Frontal cortex (tissue), 4 donors: ENCODE measurements around the gene CACYBP. TPM values are rescaled to one million over a fixed set of nuclear protein-coding genes. Genes with fewer than 3 reads are reported as not detected.

Source experiments
- DNase-seq, 2 donors: peaks; one replicate each; pipeline ENCODE4 v3.0.0; 2012; ENCODE audit warnings: low spot score in 2 of 2
- FAIRE-seq: peaks from 2 replicates; lab custom pipeline; 2012; peaks lifted over from hg19 to GRCh38; lab: Jason Lieb, UNC
- total RNA-seq: library from RNA; depleted of rRNA; stranded (reverse); fragments of >200 nt; gene quantifications from one replicate; pipeline ENCODE4 v1.2.3, GENCODE V29; 2014
- donor health status: control.
- donor health status: control.
- donor health status: control.

The CACYBP gene
- total RNA-seq = 182 TPM

GRCh38 chr1:174999936-175000696 lies at the start of gene CACYBP:
CACYBP (plus strand) TSS chr1:174999947; CDS start chr1:175000181, 234 bp downstream.
- peak in 1 of 2 donors; percentile 94 for DNase-seq
- no peak for FAIRE-seq

GRCh38 chr1:174953285-174954072 lies 46.3 kb upstream of the CACYBP start:
- FAIRE-seq (no peak), DNase-seq (no peak)

GRCh38 chr1:174954073-174954460 lies 45.7 kb upstream of the CACYBP start:
- FAIRE-seq = no peak

GRCh38 chr1:174954671-174955669 lies 44.8 kb upstream of the CACYBP start:
- no peak for FAIRE-seq
- no peak for DNase-seq

More at GRCh38 chr1:174954073-174954460, 45.7 kb upstream of the CACYBP start:
- no peak for DNase-seq

GRCh38 chr1:174956086-174956485 lies 43.7 kb upstream of the CACYBP start:
- FAIRE-seq = no peak
- no peak for DNase-seq

GRCh38 chr1:174956976-174957375 lies 42.8 kb upstream of the CACYBP start:
- FAIRE-seq (no peak), DNase-seq (no peak)

- DNase-seq (no peak), FAIRE-seq (no peak)
Observed at GRCh38 chr1:174957829-174958228, 41.9 kb upstream of the CACYBP start.

GRCh38 chr1:174958396-174958795 lies 41.4 kb upstream of the CACYBP start:
- DNase-seq (no peak), FAIRE-seq (no peak)

GRCh38 chr1:174960362-174960761 lies 39.4 kb upstream of the CACYBP start:
- DNase-seq (no peak), FAIRE-seq (no peak)

- FAIRE-seq = no peak
- no peak for DNase-seq
Observed at GRCh38 chr1:174963529-174964125, 36.1 kb upstream of the CACYBP start.

- DNase-seq (no peak), FAIRE-seq (no peak)
Observed at GRCh38 chr1:174964261-174964971, 35.3 kb upstream of the CACYBP start.

GRCh38 chr1:174964972-174965361 lies 34.8 kb upstream of the CACYBP start:
- FAIRE-seq = no peak

GRCh38 chr1:174965362-174966007 lies 34.3 kb upstream of the CACYBP start:
- no peak for FAIRE-seq

More at GRCh38 chr1:174964972-174965361, 34.8 kb upstream of the CACYBP start:
- no peak for DNase-seq

GRCh38 chr1:174966008-174966572 lies 33.7 kb upstream of the CACYBP start:
- FAIRE-seq = no peak
- DNase-seq = no peak

More at GRCh38 chr1:174965362-174966007, 34.3 kb upstream of the CACYBP start:
- no peak for DNase-seq

GRCh38 chr1:174967845-174968705 lies 31.7 kb upstream of the CACYBP start:
- DNase-seq (no peak), FAIRE-seq (peak; percentile 34)

- FAIRE-seq (no peak), DNase-seq (no peak)
Observed at GRCh38 chr1:174968750-174969244, 30.9 kb upstream of the CACYBP start.

- DNase-seq (no peak), FAIRE-seq (no peak)
Observed at GRCh38 chr1:174969977-174970376, 29.8 kb upstream of the CACYBP start.
